Bronchial epithelial cell (primary cell): ENCODE data around the gene RRAGC. TPM values are rescaled to one million over a fixed set of nuclear protein-coding genes. Genes with fewer than 3 reads are reported as not detected.
"Not testable (repeated sequence)": the region's sequence is repeated elsewhere in the genome, so short reads cannot be mapped to it uniquely, and the experiment has no call there.

Experiments used
- DNase-seq: peaks from one replicate; pipeline ENCODE4 v3.0.0-alpha.2; 2010; ENCODE audit warnings: low read depth
- FAIRE-seq: peaks from 2 replicates; lab custom pipeline; 2011; peaks lifted over from hg19 to GRCh38; lab: Jason Lieb, UNC
- H3K27me3 ChIP-seq: 2 replicates; pipeline ENCODE4 v1.5.1; 2011; ENCODE audit warnings: low read length; ENCODE audit not compliant: control insufficient read depth, insufficient read depth
- H3K36me3 ChIP-seq: 2 replicates; pipeline ENCODE4 v1.5.1; 2011; ENCODE audit warnings: low read length; ENCODE audit not compliant: control insufficient read depth, insufficient read depth
- H3K4me3 ChIP-seq: 2 replicates; pipeline ENCODE4 v1.5.1; 2011; ENCODE audit warnings: mild to moderate bottlenecking, low read depth, low read length, control low read depth
- CTCF ChIP-seq: IDR thresholded peaks from 2 replicates; pipeline ENCODE4 v1.5.1; 2011; ENCODE audit warnings: mild to moderate bottlenecking, moderate library complexity, low read length, control low read depth, inconsistent platforms; ENCODE audit not compliant: insufficient read depth, severe bottlenecking
- total RNA-seq: library from RNA; depleted of rRNA; stranded (reverse); fragments of >200 nt; gene quantifications from 2 replicates; pipeline ENCODE4 v1.2.1, GENCODE V29; 2014

Gene RRAGC
- total RNA-seq, 1 donor from 2014 or later = 23.4 TPM

- FAIRE-seq (no peak), DNase-seq (no peak)
- Histone ChIP-seq H3K36me3 (no peaks in the 10 kb centered on the region), H3K27me3 (peaks cover 23% of the 10 kb centered on the region), H3K4me3 (no peak overlapping the region)
- TF ChIP-seq CTCF = no peak
Observed at GRCh38 chr1:38814444-38814983, 45.1 kb downstream of the RRAGC start.

GRCh38 chr1:38812981-38813380, 46.6 kb downstream of the RRAGC start:
- Histone ChIP-seq H3K27me3 (peaks cover 16% of the 10 kb centered on the region), H3K36me3 (no peaks in the 10 kb centered on the region), H3K4me3 (no peak overlapping the region)
- FAIRE-seq = no peak
- no peak for TF ChIP-seq CTCF
- no peak for DNase-seq

- H3K36me3 ChIP-seq, DNase-seq, H3K4me3 ChIP-seq: not testable (repeated sequence)
- FAIRE-seq = peak; percentile 86
- peaks cover 12% of the 10 kb centered on the region for H3K27me3 ChIP-seq
Observed at GRCh38 chr1:38811466-38811865, 48.1 kb downstream of the RRAGC start.

GRCh38 chr1:38806090-38806489, 53.5 kb downstream of the RRAGC start:
- TF ChIP-seq CTCF = no peak
- Histone ChIP-seq H3K4me3 (no peak overlapping the region), H3K27me3 (peaks cover 9% of the 10 kb centered on the region), H3K36me3 (no peaks in the 10 kb centered on the region)
- FAIRE-seq (no peak), DNase-seq (no peak)

GRCh38 chr1:38805036-38805435, 54.5 kb downstream of the RRAGC start:
- FAIRE-seq (no peak), DNase-seq (no peak)
- Histone ChIP-seq H3K27me3 (peaks cover 9% of the 10 kb centered on the region), H3K36me3 (no peaks in the 10 kb centered on the region), H3K4me3 (no peak overlapping the region)
- TF ChIP-seq CTCF = no peak

- DNase-seq (no peak), FAIRE-seq (no peak)
- H3K4me3 ChIP-seq = no peak overlapping the region
- H3K36me3 ChIP-seq = no peaks in the 10 kb centered on the region
- H3K27me3 ChIP-seq = peaks cover 9% of the 10 kb centered on the region
- TF ChIP-seq CTCF = no peak
Observed at GRCh38 chr1:38804062-38804886, 55.3 kb downstream of the RRAGC start.
